Measurements from ENCODE around the gene GYG2. TPM values are rescaled to one million over a fixed set of nuclear protein-coding genes. Genes with fewer than 3 reads are reported as not detected.
"Not testable (repeated sequence)": the region's sequence is repeated elsewhere in the genome, so short reads cannot be mapped to it uniquely, and the experiment has no call there.

Gene GYG2
- total and polyA plus RNA-seq, 2 of the 13 experiments (the other 11 are each of a cell fraction or from before 2014, with no cell fraction given), result 20.0 to 24.3 TPM

DNA sequence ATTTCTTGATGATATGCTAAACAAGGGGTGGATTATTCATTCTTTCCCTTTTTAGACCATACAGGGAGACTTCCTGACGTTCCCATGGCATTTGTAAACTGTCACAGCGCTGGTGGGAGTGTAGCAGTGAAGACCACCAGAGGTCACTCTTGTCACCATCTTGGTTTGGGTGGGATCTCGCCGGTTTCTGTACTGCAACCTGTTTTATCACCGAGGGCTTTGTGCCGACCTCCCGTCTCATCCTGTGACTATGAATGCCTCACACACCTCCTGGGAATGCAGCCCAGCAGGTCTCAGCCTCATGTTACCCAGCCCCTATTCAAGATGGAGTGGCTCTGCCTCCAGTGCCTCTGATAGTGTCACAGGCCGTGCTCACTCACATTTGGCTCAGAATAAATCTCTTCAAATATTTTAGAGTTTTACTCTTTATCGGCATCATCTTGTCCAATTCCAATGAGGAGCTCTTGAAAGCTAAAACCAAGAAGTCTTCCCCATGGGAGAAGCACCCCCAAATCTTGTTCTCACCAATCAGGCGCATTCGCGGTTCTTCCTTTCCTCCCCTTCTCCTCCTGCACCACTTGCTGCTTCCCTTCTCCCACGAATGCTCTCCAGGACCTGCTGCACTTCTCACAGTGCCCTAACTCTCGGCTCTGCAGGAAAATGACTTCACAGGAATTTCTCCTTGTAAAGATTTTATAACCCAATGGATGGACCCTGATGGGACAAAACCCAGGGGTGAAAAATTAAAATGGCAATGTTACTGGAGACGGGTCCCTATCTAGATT, 61.2 kb downstream of the GYG2 start:
- H3K27ac ChIP-seq (ENCODE audit: extremely low read length, insufficient read depth, low read length); intact Hi-C loops (cut with micrococcal nuclease; ENCODE audit: unreplicated experiment); H2AFZ ChIP-seq (ENCODE audit: low read length); H3K27me3 ChIP-seq (ENCODE audit: control insufficient read depth in 1 of 2, insufficient read depth in 2 of 2, low read length in 2 of 2); H3K4me3 ChIP-seq (replicated peaks in 1 of 3; ENCODE audit: insufficient read depth in 1 of 3, low read depth in 2 of 3, low read length in 3 of 3); H3K36me3 ChIP-seq (replicated peaks in 1 of 2; ENCODE audit: control insufficient read depth in 1 of 2, insufficient read depth in 2 of 2, low read length in 2 of 2); DNase-seq (ENCODE audit: low spot score); POLR2A ChIA-PET; H3K4me1 ChIP-seq (ENCODE audit: insufficient read depth, low read length); H4K20me1 ChIP-seq (ENCODE audit: insufficient read depth, low read length); BruUV-seq (replicated peaks); in situ Hi-C loops (cut with HindIII; ENCODE audit: extremely low pct_ligation_motif_present, low pct_unique_long_range_greater_than_20kb); H3K9me3 ChIP-seq (ENCODE audit: low read length); H3K79me2 ChIP-seq (ENCODE audit: insufficient read depth, low read length); CTCF ChIA-PET (ENCODE audit: low intra/inter-chr PET ratio, low total read pairs): not testable (repeated sequence)
- H3K9ac ChIP-seq (ENCODE audit: insufficient read depth, low read depth, low read length), result peak overlapping the region; percentile 31; the same call in 1 of the 2 replicates
- WGBS (ENCODE audit: low lambda C conversion rate), result 62% methylated on average over 11 of the region's 15 CpGs
- FAIRE-seq (peak; percentile 90), ATAC-seq (peak; percentile 83)
- H3K4me2 ChIP-seq (ENCODE audit: low read depth, low read length), result peak overlapping the region; percentile 51
- TF ChIP-seq RAD21 (CRISPR knock-in tag; IDR thresholded peaks at IDR 0.05) (0 out of 2 replicates have a peak, but pooled peaks have one; percentile 23), SMC3 (IDR thresholded peaks at IDR 0.05; ENCODE audit: low read length) (0 out of 2 replicates have a peak, but pooled peaks have one; percentile 16), STAG1 (CRISPR knock-in tag; IDR thresholded peaks at IDR 0.05) (peak; percentile 66)
- TF ChIP-seq, protein P1, sequence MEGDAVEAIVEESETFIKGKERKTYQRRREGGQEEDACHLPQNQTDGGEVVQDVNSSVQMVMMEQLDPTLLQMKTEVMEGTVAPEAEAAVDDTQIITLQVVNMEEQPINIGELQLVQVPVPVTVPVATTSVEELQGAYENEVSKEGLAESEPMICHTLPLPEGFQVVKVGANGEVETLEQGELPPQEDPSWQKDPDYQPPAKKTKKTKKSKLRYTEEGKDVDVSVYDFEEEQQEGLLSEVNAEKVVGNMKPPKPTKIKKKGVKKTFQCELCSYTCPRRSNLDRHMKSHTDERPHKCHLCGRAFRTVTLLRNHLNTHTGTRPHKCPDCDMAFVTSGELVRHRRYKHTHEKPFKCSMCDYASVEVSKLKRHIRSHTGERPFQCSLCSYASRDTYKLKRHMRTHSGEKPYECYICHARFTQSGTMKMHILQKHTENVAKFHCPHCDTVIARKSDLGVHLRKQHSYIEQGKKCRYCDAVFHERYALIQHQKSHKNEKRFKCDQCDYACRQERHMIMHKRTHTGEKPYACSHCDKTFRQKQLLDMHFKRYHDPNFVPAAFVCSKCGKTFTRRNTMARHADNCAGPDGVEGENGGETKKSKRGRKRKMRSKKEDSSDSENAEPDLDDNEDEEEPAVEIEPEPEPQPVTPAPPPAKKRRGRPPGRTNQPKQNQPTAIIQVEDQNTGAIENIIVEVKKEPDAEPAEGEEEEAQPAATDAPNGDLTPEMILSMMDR (CRISPR knock-in tag; IDR thresholded peaks at IDR 0.05), result peak; percentile 54

DNA sequence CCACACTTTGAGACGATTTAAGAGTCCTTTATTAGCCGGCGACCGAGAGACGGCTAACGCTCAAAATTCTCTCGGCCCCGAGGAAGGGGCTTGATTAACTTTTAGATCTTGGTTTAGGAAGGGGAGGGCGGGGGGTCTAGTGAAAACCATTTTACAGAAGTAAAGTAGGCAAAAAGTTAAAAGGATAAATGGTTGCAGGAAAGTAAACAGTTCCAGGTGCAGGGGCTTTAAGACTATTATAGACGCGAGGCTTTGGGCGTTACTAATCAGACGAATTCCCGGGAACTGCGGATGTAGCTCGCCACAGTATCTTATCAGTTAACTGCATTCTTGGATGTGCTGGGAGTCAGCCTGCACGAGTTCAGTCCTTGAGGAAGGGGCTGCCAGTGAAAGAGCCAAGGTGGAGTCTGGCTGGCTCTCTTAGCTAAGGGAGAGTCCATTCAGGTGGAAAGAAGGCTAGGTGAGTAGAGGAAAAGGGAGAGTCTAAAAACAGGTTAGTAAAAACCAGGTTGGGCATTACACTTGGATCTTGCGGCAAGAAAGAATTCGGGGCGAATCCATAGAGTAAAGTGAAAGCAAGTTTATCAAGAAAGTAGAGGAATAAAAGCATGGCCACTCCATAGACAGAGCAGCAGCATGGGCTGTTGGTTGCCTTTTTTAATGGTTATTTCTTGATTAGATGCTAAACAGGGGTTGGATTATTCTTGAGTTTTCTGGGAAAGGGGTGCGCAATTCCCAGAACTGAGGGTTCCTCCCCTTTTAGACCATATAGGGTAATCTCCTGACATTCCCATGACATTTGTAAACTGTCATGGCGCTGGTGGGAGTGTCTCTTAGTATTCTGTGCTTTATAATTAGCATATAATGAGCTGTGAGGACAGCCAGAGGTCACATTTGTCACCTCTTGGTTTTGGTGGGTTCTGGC, 62.1 kb downstream of the GYG2 start:
- H3K4me2 ChIP-seq (ENCODE audit: low read depth, low read length); CTCF ChIA-PET (ENCODE audit: low intra/inter-chr PET ratio, low total read pairs): not testable (repeated sequence)
- WGBS (ENCODE audit: low lambda C conversion rate), result 96% methylated on average over 12 of the region's 22 CpGs

More for the DNA sequence above, 62.1 kb downstream of the GYG2 start:
- in situ Hi-C loops (cut with HindIII; ENCODE audit: extremely low pct_ligation_motif_present, low pct_unique_long_range_greater_than_20kb); H3K27me3 ChIP-seq (ENCODE audit: control insufficient read depth in 1 of 2, insufficient read depth in 2 of 2, low read length in 2 of 2); H2AFZ ChIP-seq (ENCODE audit: low read length); DNase-seq (ENCODE audit: low spot score); H3K79me2 ChIP-seq (ENCODE audit: insufficient read depth, low read length); POLR2A ChIA-PET; BruUV-seq (replicated peaks); intact Hi-C loops (cut with micrococcal nuclease; ENCODE audit: unreplicated experiment); H3K9ac ChIP-seq (ENCODE audit: insufficient read depth, low read depth, low read length); H3K4me1 ChIP-seq (ENCODE audit: insufficient read depth, low read length); H3K9me3 ChIP-seq (ENCODE audit: low read length); FAIRE-seq; H3K27ac ChIP-seq (ENCODE audit: extremely low read length, insufficient read depth, low read length); H3K36me3 ChIP-seq (replicated peaks in 1 of 2; ENCODE audit: control insufficient read depth in 1 of 2, insufficient read depth in 2 of 2, low read length in 2 of 2); H4K20me1 ChIP-seq (ENCODE audit: insufficient read depth, low read length); ATAC-seq; H3K4me3 ChIP-seq (replicated peaks in 1 of 3; ENCODE audit: insufficient read depth in 1 of 3, low read depth in 2 of 3, low read length in 3 of 3): not testable (repeated sequence)
